SU-DHL-6 (cell line): Measurements from ENCODE around the gene CTNNAL1.

Experiments
- H2AFZ ChIP-seq: fragments of 200-600 bp; sonication (generic); 2 replicates; pipeline ENCODE4 v1.6.1; 2014; ENCODE audit warnings: low read depth, mild to moderate bottlenecking, moderate library complexity, mixed read lengths, antibody characterized with exemption, low read length; ENCODE audit not compliant: severe bottlenecking
- H3F3A ChIP-seq: fragments of 200-600 bp; shearing (Covaris generic); 2 replicates; pipeline ENCODE4 v1.6.0; 2016; ENCODE audit warnings: antibody characterized with exemption, mild to moderate bottlenecking; ENCODE audit not compliant: insufficient read depth
- H3K27ac ChIP-seq: fragments of 200-600 bp; sonication (generic); 2 replicates; pipeline ENCODE4 v1.5.1; 2016; ENCODE audit warnings: low read depth, mild to moderate bottlenecking, low read length, moderate library complexity, mixed read lengths
- H3K27me3 ChIP-seq: fragments of 200-600 bp; sonication (generic), shearing (Covaris generic); 2 replicates; pipeline ENCODE4 v1.6.0; 2014; ENCODE audit warnings: mild to moderate bottlenecking, low read length
- H3K36me3 ChIP-seq: fragments of 200-600 bp; sonication (generic); 2 replicates; pipeline ENCODE4 v1.6.1; 2014; ENCODE audit warnings: mild to moderate bottlenecking, low read length, mixed read lengths
- H3K4me2 ChIP-seq: fragments of 300-600, 200-600 bp; shearing (Covaris generic), sonication (generic); 2 replicates; pipeline ENCODE4 v1.6.0; 2014; ENCODE audit warnings: low read length, low read depth, mild to moderate bottlenecking; ENCODE audit not compliant: poor library complexity, severe bottlenecking
- H3K4me3 ChIP-seq: fragments of 200-600 bp; sonication (generic); 2 replicates; pipeline ENCODE4 v1.5.1; 2014; ENCODE audit warnings: antibody characterized with exemption, low read length, mild to moderate bottlenecking, mixed read lengths; ENCODE audit not compliant: insufficient read depth, poor library complexity, severe bottlenecking
- H3K79me2 ChIP-seq: fragments of 200-600 bp; sonication (generic); 2 replicates; pipeline ENCODE4 v1.6.1; 2014; ENCODE audit warnings: mild to moderate bottlenecking, low read length, moderate library complexity; ENCODE audit not compliant: insufficient read depth
- H3K9ac ChIP-seq: fragments of 200-600 bp; sonication (generic); 2 replicates; pipeline ENCODE4 v1.7.0; 2014; ENCODE audit warnings: mild to moderate bottlenecking, low read length
- H3K9me2 ChIP-seq: fragments of 200-600 bp; sonication (generic); replicated peaks from 2 replicates; pipeline ENCODE4 v1.6.1; 2014; ENCODE audit warnings: low read length; ENCODE audit not compliant: insufficient read depth
- H3K9me3 ChIP-seq: fragments of 200-600 bp; sonication (generic); 2 replicates; pipeline ENCODE4 v1.6.1; 2014; ENCODE audit warnings: low read length, mixed read lengths; ENCODE audit not compliant: insufficient read depth
- H4K20me1 ChIP-seq: fragments of 200-600 bp; sonication (generic); 2 replicates; pipeline ENCODE4 v1.6.1; 2014; ENCODE audit warnings: low read depth, mild to moderate bottlenecking, antibody characterized with exemption, low read length, moderate library complexity, mixed read lengths
- EZH2phosphoT487 ChIP-seq: fragments of 200-600 bp; sonication (generic), shearing (Covaris generic); conservative IDR thresholded peaks from 2 replicates; pipeline ENCODE4 v1.6.1; 2018; ENCODE audit warnings: mild to moderate bottlenecking, antibody characterized with exemption, low read length, moderate library complexity, mixed read lengths
- TF ChIP-seq, protein P1 (sequence below): fragments of 200-600 bp; sonication (generic); IDR thresholded peaks from one replicate; pipeline ENCODE4 v1.5.1; 2017; ENCODE audit warnings: antibody characterized with exemption, mild to moderate bottlenecking, low read length, moderate library complexity; ENCODE audit not compliant: insufficient read depth, poor library complexity, severe bottlenecking

The CTNNAL1 gene

DNA sequence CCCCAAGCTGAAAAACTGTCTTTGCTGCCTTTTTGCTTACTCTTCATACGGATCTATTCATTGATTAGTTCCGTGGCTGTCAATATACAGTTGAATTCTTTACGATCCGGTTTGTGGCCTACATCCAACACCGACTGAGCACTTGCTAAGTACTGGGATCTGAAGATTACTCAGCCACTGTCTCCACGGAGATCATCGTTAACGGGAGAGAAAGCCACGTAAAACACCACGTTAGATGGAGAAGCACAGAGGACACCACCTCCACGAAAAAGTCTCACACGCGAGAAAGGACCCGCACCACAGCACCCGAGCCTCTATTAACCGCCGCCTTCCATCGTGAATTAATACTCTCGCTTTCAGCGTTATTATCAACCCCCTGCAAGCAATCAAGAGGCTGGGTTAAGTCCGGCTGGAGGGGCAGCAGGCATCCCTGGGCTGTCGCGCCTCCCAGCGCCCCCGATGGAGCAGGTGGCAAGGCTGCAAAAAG is 80.0 kb downstream of the CTNNAL1 start:
- Histone ChIP-seq H3K9me2 (no peaks in the 10 kb centered on the region), H4K20me1 (no peaks in the 10 kb centered on the region), H3K9me3 (no peaks in the 10 kb centered on the region), H3K36me3 (no peaks in the 10 kb centered on the region; the same call in 1 of the 2 replicates), H3K27me3 (no peaks in the 10 kb centered on the region), H2AFZ (peak overlapping the region; percentile 87), H3K79me2 (peaks cover 19% of the 10 kb centered on the region; the same call in 1 of the 2 replicates), H3K9ac (peak overlapping the region; percentile 80), H3F3A (no peaks in the 10 kb centered on the region), H3K4me2 (peak overlapping the region; percentile 79), H3K27ac (no peak overlapping the region), H3K4me3 (peak overlapping the region; percentile 77)
- TF ChIP-seq, protein P1, sequence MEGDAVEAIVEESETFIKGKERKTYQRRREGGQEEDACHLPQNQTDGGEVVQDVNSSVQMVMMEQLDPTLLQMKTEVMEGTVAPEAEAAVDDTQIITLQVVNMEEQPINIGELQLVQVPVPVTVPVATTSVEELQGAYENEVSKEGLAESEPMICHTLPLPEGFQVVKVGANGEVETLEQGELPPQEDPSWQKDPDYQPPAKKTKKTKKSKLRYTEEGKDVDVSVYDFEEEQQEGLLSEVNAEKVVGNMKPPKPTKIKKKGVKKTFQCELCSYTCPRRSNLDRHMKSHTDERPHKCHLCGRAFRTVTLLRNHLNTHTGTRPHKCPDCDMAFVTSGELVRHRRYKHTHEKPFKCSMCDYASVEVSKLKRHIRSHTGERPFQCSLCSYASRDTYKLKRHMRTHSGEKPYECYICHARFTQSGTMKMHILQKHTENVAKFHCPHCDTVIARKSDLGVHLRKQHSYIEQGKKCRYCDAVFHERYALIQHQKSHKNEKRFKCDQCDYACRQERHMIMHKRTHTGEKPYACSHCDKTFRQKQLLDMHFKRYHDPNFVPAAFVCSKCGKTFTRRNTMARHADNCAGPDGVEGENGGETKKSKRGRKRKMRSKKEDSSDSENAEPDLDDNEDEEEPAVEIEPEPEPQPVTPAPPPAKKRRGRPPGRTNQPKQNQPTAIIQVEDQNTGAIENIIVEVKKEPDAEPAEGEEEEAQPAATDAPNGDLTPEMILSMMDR: no peak
- no peak for TF ChIP-seq EZH2phosphoT487

DNA sequence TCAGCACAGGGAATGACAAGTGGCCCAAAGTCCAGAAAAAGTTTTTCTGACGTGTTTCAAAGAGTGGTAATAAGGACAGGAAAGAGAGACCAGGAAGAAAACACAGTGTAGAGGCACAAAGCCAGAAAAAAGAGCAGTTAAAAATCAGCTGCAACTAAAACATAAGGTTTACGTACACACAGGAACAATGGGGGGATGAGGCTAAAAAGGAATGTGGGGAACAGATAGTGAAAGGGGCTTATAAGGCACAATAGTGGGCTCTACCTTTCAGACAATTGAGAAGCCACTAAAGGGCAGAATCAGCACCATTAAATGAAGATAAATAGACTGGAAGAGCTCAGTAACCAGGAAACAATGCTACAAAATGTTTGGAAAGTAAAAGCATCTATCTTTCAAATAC is 84.9 kb downstream of the CTNNAL1 start:
- peaks cover 15% of the 10 kb centered on the region; the same call in 1 of the 2 replicates for H3K79me2 ChIP-seq
- H3K9ac ChIP-seq: no peak overlapping the region
- no peak overlapping the region for H3K4me3 ChIP-seq
- no peak overlapping the region for H3K27ac ChIP-seq
- H3F3A ChIP-seq: no peaks in the 10 kb centered on the region
- H4K20me1 ChIP-seq: no peaks in the 10 kb centered on the region
- H3K9me3 ChIP-seq: no peaks in the 10 kb centered on the region
- no peak overlapping the region for H2AFZ ChIP-seq
- no peaks in the 10 kb centered on the region for H3K9me2 ChIP-seq
- H3K27me3 ChIP-seq: no peaks in the 10 kb centered on the region
- H3K36me3 ChIP-seq: peaks cover 4% of the 10 kb centered on the region; the same call in 1 of the 2 replicates
- TF ChIP-seq EZH2phosphoT487: no peak
- TF ChIP-seq, protein P1: no peak
- no peak overlapping the region for H3K4me2 ChIP-seq

DNA sequence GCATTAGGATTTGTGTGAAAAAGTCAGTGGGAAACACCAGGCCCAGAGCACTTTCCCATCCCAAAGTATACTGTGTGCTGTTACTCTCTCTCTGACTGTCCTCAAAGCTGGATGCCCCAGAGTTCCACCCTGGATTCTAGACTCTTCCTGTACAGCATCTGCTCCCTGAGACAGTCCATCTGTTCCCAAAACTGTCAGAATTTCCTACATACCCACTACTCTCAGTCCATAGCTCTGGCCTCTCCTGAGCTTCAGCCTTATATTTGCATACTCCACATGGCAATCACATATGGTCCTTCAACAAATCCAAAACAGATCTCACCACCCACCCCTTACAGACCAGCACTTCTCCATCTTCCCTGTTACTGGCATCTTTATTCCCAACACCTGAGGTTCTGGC is 88.8 kb downstream of the CTNNAL1 start:
- Histone ChIP-seq H3K4me3 (no peak overlapping the region), H3K4me2 (no peak overlapping the region), H3K27me3 (no peaks in the 10 kb centered on the region), H4K20me1 (no peaks in the 10 kb centered on the region), H3K9me2 (no peaks in the 10 kb centered on the region), H3K79me2 (no peaks in the 10 kb centered on the region), H3K36me3 (peaks cover 4% of the 10 kb centered on the region; the same call in 1 of the 2 replicates), H3K9me3 (no peaks in the 10 kb centered on the region), H3K9ac (no peak overlapping the region), H3K27ac (no peak overlapping the region), H3F3A (no peaks in the 10 kb centered on the region), H2AFZ (no peak overlapping the region)
- TF ChIP-seq, protein P1: no peak
- no peak for TF ChIP-seq EZH2phosphoT487
